Stimulated activated CD4-positive, alpha-beta T cell treated with anti-CD3 and anti-CD28 coated beads, Interleukin-2, amount 100 ng/mL, for 4 hours (primary cell): ENCODE data around the gene NPFF.

Experiments used
- DNase-seq: peaks from one replicate; pipeline ENCODE4 v3.0.0-alpha.2; 2020; ENCODE audit warnings: low read depth

The NPFF gene

GRCh38 chr12:53474819-53475218, 32.5 kb downstream of the NPFF start:
- no peak for DNase-seq

- DNase-seq, result no peak
Observed at GRCh38 chr12:53474077-53474476, 33.2 kb downstream of the NPFF start.

- DNase-seq, result no peak
Observed at GRCh38 chr12:53472056-53472582, 35.2 kb downstream of the NPFF start.

- DNase-seq, result no peak
Observed at GRCh38 chr12:53468282-53468681, 39.0 kb downstream of the NPFF start.

- no peak for DNase-seq
Observed at GRCh38 chr12:53467880-53468279, 39.4 kb downstream of the NPFF start.

GRCh38 chr12:53467082-53467481, 40.2 kb downstream of the NPFF start:
- no peak for DNase-seq

GRCh38 chr12:53466640-53467039, 40.6 kb downstream of the NPFF start:
- no peak for DNase-seq

- no peak for DNase-seq
Observed at GRCh38 chr12:53465679-53466078, 41.6 kb downstream of the NPFF start.

- DNase-seq, result no peak
Observed at GRCh38 chr12:53464685-53465418, 42.4 kb downstream of the NPFF start.

GRCh38 chr12:53463802-53464560, 43.3 kb downstream of the NPFF start:
- DNase-seq, result no peak

- no peak for DNase-seq
Observed at GRCh38 chr12:53462935-53463334, 44.3 kb downstream of the NPFF start.

GRCh38 chr12:53461591-53461990, 45.7 kb downstream of the NPFF start:
- no peak for DNase-seq

GRCh38 chr12:53461059-53461458, 46.2 kb downstream of the NPFF start:
- DNase-seq, result no peak

GRCh38 chr12:53459097-53459496, 48.2 kb downstream of the NPFF start:
- DNase-seq, result no peak
